ENCODE results near the gene TAS2R41. TPM values are rescaled to one million over a fixed set of nuclear protein-coding genes. Genes with fewer than 3 reads are reported as not detected.

The TAS2R41 gene
- total RNA-seq, 1 experiment from 2014 or later: not detected

DNA sequence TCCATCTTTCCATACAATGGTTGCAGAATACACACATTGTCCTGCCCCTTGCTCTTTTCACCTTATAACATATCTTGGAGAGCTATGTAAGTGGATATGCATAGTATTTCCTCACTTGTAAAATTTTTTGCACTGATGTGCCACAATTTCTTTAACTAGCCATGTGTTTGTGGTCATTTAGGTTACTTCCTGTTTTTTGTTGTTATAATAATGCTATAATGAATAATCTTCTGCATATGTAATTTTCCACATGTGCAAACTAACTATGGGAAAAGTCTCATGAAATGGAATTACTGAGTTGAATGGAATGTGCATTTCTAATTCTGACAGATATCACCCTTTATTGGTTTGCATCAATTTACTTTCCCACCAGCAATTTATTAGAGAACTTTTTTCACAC, 2.8 kb downstream of the TAS2R41 start:
- H2BK15ac ChIP-seq (ENCODE audit: low read depth, low read length): no peak overlapping the region
- no peaks in the 10 kb centered on the region for H3K4me1 ChIP-seq (ENCODE audit: insufficient read depth, low read length)
- H3K27ac ChIP-seq (ENCODE audit: insufficient read length, low read depth, low read length): no peak overlapping the region
- H3K9me3 ChIP-seq (ENCODE audit: control insufficient read depth, low read depth, low read length): no peaks in the 10 kb centered on the region
- TF ChIP-seq, protein P1, sequence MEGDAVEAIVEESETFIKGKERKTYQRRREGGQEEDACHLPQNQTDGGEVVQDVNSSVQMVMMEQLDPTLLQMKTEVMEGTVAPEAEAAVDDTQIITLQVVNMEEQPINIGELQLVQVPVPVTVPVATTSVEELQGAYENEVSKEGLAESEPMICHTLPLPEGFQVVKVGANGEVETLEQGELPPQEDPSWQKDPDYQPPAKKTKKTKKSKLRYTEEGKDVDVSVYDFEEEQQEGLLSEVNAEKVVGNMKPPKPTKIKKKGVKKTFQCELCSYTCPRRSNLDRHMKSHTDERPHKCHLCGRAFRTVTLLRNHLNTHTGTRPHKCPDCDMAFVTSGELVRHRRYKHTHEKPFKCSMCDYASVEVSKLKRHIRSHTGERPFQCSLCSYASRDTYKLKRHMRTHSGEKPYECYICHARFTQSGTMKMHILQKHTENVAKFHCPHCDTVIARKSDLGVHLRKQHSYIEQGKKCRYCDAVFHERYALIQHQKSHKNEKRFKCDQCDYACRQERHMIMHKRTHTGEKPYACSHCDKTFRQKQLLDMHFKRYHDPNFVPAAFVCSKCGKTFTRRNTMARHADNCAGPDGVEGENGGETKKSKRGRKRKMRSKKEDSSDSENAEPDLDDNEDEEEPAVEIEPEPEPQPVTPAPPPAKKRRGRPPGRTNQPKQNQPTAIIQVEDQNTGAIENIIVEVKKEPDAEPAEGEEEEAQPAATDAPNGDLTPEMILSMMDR (conservative IDR thresholded peaks at IDR 0.05): no peak
- H3K4ac ChIP-seq (ENCODE audit: low read depth, low read length): no peak overlapping the region
- Mint-ChIP-seq H3K4me3 (no peak overlapping the region), H3K4me1 (no peaks in the 10 kb centered on the region), H3K36me3 (ENCODE audit: insufficient read depth in 1 of 3, low read depth in 3 of 3) (no peaks in the 10 kb centered on the region), H3K27me3 (ENCODE audit: low read depth) (no peaks in the 10 kb centered on the region), H3K27ac (no peak overlapping the region), H3K9me3 (no peaks in the 10 kb centered on the region)
- no peak overlapping the region for H3K9ac ChIP-seq (ENCODE audit: extremely low read depth, insufficient read length, low read length)
- H4K8ac ChIP-seq (replicated peaks; ENCODE audit: insufficient read length, low read depth, low read length): no peak overlapping the region
- H3K14ac ChIP-seq (ENCODE audit: insufficient read depth, low read length): no peak overlapping the region
- no peak overlapping the region for H3K18ac ChIP-seq (ENCODE audit: insufficient read length, low read depth, low read length)
- no peak overlapping the region for H3K4me2 ChIP-seq (ENCODE audit: insufficient read depth, insufficient read length, low read length)
- H4K5ac ChIP-seq (ENCODE audit: insufficient read length, low read depth, low read length): no peak overlapping the region
- no peak overlapping the region for H3T11ph ChIP-seq (ENCODE audit: low read length)
- H2BK20ac ChIP-seq (ENCODE audit: low read depth, low read length, poor library complexity, severe bottlenecking): no peak overlapping the region
- H3K23ac ChIP-seq (ENCODE audit: insufficient read length, low read depth, low read length): no peak overlapping the region
- no peak for DNase-seq
- no peak overlapping the region for H2AK5ac ChIP-seq (ENCODE audit: insufficient read length, low read length)
- H4K20me1 ChIP-seq (ENCODE audit: control insufficient read depth, insufficient read depth, insufficient read length): no peaks in the 10 kb centered on the region
- H2AFZ ChIP-seq (ENCODE audit: low read length): no peak overlapping the region
- no peak overlapping the region for H3K56ac ChIP-seq (ENCODE audit: insufficient read length, low read depth, low read length)
- no peaks in the 10 kb centered on the region for H3K79me1 ChIP-seq (ENCODE audit: insufficient read depth, low read depth, low read length, poor library complexity, severe bottlenecking)
- no peak overlapping the region for H2BK120ac ChIP-seq (ENCODE audit: low read depth, low read length, poor library complexity, severe bottlenecking)
- no peaks in the 10 kb centered on the region for H3K79me2 ChIP-seq (ENCODE audit: insufficient read depth, low read length)
- H3K23me2 ChIP-seq (ENCODE audit: insufficient read length, low read depth, low read length, poor library complexity, severe bottlenecking): no peaks in the 10 kb centered on the region
- no peak overlapping the region for H2BK5ac ChIP-seq (ENCODE audit: insufficient read length, low read length)
- no peaks in the 10 kb centered on the region for H3K27me3 ChIP-seq (ENCODE audit: insufficient read depth, low read length)
- H4K91ac ChIP-seq (ENCODE audit: insufficient read length, low read depth, low read length): no peak overlapping the region
- no peak overlapping the region for H2BK12ac ChIP-seq (ENCODE audit: insufficient read length, low read depth, low read length)
